Stomach (tissue), 9 donors: Measurements from ENCODE around the gene ILF3. TPM values are rescaled to one million over a fixed set of nuclear protein-coding genes. Genes with fewer than 3 reads are reported as not detected.

ENCODE experiments used
- DNase-seq, 2 donors: peaks; one replicate each; pipeline versions ENCODE4 v3.0.0 to v3.0.0-alpha.2; 2013 to 2019
- H3K27ac ChIP-seq, 5 donors: fragments of 200-600 bp in 4 of 5; sonication (generic) in 4 of 5; one replicate each; pipeline ENCODE4 v1.5.1; 2013 to 2019; ENCODE audit warnings: mild to moderate bottlenecking in 1 of 5, moderate library complexity in 1 of 5
- H3K27me3 ChIP-seq, 3 donors: fragments of 200-600 bp; sonication (generic); one replicate each; pipeline ENCODE4 v1.5.1; 2017 to 2019; ENCODE audit warnings: mixed run types in 1 of 3
- H3K36me3 ChIP-seq, 4 donors: fragments of 200-600 bp; sonication (generic); 1 replicate in 3 of 4; 2 replicates in 1 of 4; pipeline ENCODE4 v1.5.1; 2016 to 2019
- H3K4me1 ChIP-seq, 4 donors: fragments of 200-600 bp; sonication (generic); one replicate each; pipeline ENCODE4 v1.5.1; 2016 to 2019
- H3K4me3 ChIP-seq, 4 donors: fragments of 200-600 bp; sonication (generic) in 3 of 4; one replicate each; pipeline ENCODE4 v1.5.1; 2016 to 2019; ENCODE audit warnings: mild to moderate bottlenecking in 1 of 4
- H3K9me3 ChIP-seq, 4 donors: fragments of 200-600 bp; sonication (generic); one replicate each; pipeline ENCODE4 v1.5.1; 2016 to 2019
- EP300 ChIP-seq: sonication (generic); formaldehyde crosslinking; IDR thresholded peaks from one replicate; pipeline ENCODE4 v1.6.1; 2017; ENCODE audit warnings: antibody characterized with exemption
- POLR2A ChIP-seq, 4 donors: fragments of 450-650 bp; IDR thresholded peaks; one replicate each; pipeline ENCODE4 v1.6.1; 2016; ENCODE audit warnings: antibody characterized with exemption in 4 of 4, control low read depth in 2 of 4, mild to moderate bottlenecking in 1 of 4, moderate library complexity in 1 of 4
- POLR2AphosphoS5 ChIP-seq, 3 donors: sonication (generic); formaldehyde crosslinking; IDR thresholded peaks; one replicate each; pipeline ENCODE4 v1.6.1; 2016; ENCODE audit warnings: antibody characterized with exemption in 3 of 3
- WGBS, 5 donors: extraction: QIAGEN DNeasy Blood & Tissue Kit in 3 of 5; methylation state at CpG; one replicate each; pipeline versions ENCODE4 v1.1.5 to v1.1.7; 2013 to 2018; 5-methylcytosine and 5-hydroxymethylcytosine counted together
- intact Hi-C: fragments of 100-400 bp; cut with DNase I; formaldehyde crosslinking; loops from one replicate; pipeline ENCODE4 v1.15.1; 2023; ENCODE audit warnings: low total_unique reads
- polyA plus RNA-seq, 3 donors: library from polyadenylated mRNA; stranded (reverse); fragments of 200-250 nt; gene quantifications; one replicate each; pipeline ENCODE4 v1.2.3, GENCODE V29; 2013
- total RNA-seq, 5 donors: library from RNA; depleted of rRNA; stranded (reverse); fragments of >200 nt; gene quantifications; one replicate each; pipeline versions ENCODE4 v1.1.0 to v1.2.3, GENCODE V29; 2014 to 2016
- TF ChIP-seq, protein P1 (sequence below), 7 experiments: fragments of 450-650 bp in 4 of 7; fragments of 200-600 bp in 3 of 7; sonication (generic) in 3 of 7; IDR thresholded peaks; one replicate each; pipeline ENCODE4 v1.5.1; 2016 to 2019; ENCODE audit warnings: antibody characterized with exemption in 7 of 7, control low read depth in 2 of 7, mild to moderate bottlenecking in 1 of 7
- donor health status: healthy with polysubstance abuse.
- donor health status: Bipolar disorder and iron deficiency.
- donor health status: healthy.

ILF3 gene
- total and polyA plus RNA-seq, 8 donors: 33.5 to 381 (median 90.4) TPM

DNA sequence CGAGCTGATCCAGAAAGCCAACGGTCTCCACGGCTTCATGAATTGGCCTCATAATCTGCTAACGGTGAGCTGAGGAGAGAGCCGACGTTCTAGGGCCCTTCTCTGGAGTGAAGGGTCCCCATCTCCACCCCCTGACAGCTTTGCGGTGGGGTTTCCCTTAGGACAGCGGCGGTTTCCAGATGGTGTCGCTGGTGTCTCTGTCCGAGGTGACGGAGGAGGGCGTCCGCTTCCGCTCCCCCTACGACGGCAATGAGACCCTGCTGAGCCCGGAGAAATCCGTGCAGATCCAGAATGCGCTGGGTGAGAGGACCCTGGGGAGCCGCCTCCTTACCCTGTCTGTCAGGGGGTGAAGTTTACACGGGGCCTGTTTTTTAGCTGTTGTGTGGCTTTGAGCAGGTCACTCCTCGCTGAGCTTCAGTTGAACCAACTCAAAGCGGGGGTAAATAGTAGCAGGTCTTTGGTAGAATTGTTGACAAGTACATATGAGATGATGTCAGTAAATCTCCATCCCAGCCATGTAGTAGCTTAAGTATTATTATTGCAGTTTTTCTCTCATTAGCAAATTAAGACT lies 47.9 kb downstream of the ILF3 start:
- DNase-seq: peak in 1 of 2 donors; percentile 59
- no peaks in the 10 kb centered on the region for H3K9me3 ChIP-seq
- H3K4me1 ChIP-seq: peaks cover 10 to 21% (median 18%) of the 10 kb centered on the region in 4 donors
- peak overlapping the region; percentile 74 to 96 (median 78) for H3K4me3 ChIP-seq
- WGBS, 5 donors: 6 to 8% (median 8%) methylated on average over 15 to 24 of the region's 24 CpGs
- intact Hi-C loops: no loop called here
- no peak for TF ChIP-seq POLR2A (IDR thresholded peaks at IDR 0.05)
- TF ChIP-seq POLR2AphosphoS5 (IDR thresholded peaks at IDR 0.05): no peak
- TF ChIP-seq, protein P1, sequence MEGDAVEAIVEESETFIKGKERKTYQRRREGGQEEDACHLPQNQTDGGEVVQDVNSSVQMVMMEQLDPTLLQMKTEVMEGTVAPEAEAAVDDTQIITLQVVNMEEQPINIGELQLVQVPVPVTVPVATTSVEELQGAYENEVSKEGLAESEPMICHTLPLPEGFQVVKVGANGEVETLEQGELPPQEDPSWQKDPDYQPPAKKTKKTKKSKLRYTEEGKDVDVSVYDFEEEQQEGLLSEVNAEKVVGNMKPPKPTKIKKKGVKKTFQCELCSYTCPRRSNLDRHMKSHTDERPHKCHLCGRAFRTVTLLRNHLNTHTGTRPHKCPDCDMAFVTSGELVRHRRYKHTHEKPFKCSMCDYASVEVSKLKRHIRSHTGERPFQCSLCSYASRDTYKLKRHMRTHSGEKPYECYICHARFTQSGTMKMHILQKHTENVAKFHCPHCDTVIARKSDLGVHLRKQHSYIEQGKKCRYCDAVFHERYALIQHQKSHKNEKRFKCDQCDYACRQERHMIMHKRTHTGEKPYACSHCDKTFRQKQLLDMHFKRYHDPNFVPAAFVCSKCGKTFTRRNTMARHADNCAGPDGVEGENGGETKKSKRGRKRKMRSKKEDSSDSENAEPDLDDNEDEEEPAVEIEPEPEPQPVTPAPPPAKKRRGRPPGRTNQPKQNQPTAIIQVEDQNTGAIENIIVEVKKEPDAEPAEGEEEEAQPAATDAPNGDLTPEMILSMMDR (IDR thresholded peaks at IDR 0.05): no peak
- no peak for TF ChIP-seq EP300
- peaks cover 0 to 15% (median 2%) of the 10 kb centered on the region in 4 donors for H3K36me3 ChIP-seq
- peak overlapping the region in 4 of 5 donors; percentile 30 to 73 (median 62) for H3K27ac ChIP-seq
- H3K27me3 ChIP-seq: no peaks in the 10 kb centered on the region

DNA sequence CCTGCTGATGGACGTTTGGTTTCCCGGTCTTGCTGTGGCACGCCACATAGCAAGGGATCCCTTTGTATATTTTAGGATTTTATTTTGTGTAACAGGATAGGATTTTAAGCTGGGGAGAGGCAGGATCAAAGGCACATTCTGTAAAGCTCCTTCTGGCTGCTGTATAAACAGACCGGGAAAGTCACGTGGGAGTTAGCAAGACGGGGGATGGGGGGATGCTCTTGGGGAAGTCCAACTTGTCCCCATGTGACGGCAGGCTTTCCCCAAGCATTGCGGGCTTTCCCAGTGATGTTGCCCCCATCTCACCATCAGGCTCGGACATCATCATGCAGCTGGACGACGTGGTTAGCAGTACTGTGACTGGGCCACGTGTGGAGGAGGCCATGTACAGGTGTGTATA lies 52.8 kb downstream of the ILF3 start:
- TF ChIP-seq, protein P1 (IDR thresholded peaks at IDR 0.05): no peak
- TF ChIP-seq POLR2A (IDR thresholded peaks at IDR 0.05) (no peak), EP300 (no peak), POLR2AphosphoS5 (IDR thresholded peaks at IDR 0.05) (no peak)
- H3K4me3 ChIP-seq: no peak overlapping the region
- H3K27ac ChIP-seq: no peak overlapping the region
- 69 to 79% (median 71%) methylated on average over 12 of the region's 12 CpGs for WGBS, 5 donors
- intact Hi-C loops: no loop called here
- peaks cover 3 to 6% (median 4%) of the 10 kb centered on the region in 4 donors for H3K4me1 ChIP-seq
- no peak for DNase-seq
- no peaks in the 10 kb centered on the region for H3K9me3 ChIP-seq
- no peaks in the 10 kb centered on the region for H3K27me3 ChIP-seq
- H3K36me3 ChIP-seq: peaks cover 0 to 56% (median 30%) of the 10 kb centered on the region in 4 donors

DNA sequence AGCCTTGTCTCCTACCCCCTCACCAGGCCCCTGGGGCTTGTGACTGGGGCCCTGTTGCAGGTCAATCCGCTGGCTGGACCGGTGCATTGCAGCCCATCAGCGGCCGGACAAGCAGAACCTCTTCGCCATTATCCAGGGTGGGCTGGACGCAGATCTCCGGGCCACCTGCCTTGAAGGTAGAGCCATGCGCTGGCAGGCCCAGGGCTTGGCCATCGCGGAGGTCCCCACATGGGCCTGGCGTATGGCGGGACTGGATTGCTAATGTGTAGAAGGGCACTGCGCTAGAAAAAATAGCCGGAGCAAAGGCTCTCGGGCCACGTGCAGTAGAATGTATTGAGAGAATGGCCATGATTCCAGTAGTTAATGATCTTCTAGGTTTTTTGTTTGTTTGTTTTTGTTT lies 53.3 kb downstream of the ILF3 start:
- intact Hi-C loops: no loop called here
- Histone ChIP-seq H3K4me1 (peaks cover 0 to 1% (median under 1%) of the 10 kb centered on the region in 4 donors), H3K36me3 (peaks cover 0 to 60% (median 32%) of the 10 kb centered on the region in 4 donors), H3K9me3 (no peaks in the 10 kb centered on the region), H3K27ac (no peak overlapping the region), H3K4me3 (no peak overlapping the region), H3K27me3 (no peaks in the 10 kb centered on the region)
- whole genome bisulfite sequencing, 5 donors: 94 to 99% (median 97%) methylated on average over 16 of the region's 16 CpGs
- TF ChIP-seq POLR2A (IDR thresholded peaks at IDR 0.05): no peak
- no peak for TF ChIP-seq POLR2AphosphoS5 (IDR thresholded peaks at IDR 0.05)
- TF ChIP-seq, protein P1 (IDR thresholded peaks at IDR 0.05): no peak
- no peak for TF ChIP-seq EP300
- no peak for DNase-seq

DNA sequence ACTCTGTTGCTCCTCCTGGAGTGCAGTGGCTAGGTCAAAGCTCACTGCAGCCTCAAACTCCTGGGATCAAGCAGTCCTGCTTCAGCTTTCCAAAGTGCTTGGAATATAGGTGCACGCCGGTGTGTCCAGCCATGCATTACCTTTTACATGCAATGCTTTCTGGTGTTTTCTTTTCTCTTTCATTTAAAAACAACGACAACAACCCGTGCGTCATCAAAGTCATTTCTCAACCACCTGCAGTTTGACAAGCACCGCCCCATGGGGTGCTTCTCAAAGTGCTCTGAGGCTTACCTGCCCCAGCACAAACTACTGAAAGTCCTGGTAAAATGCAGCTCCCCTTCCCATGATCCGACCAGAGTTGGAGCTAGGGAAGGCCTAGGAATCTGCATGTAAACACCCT lies 54.1 kb downstream of the ILF3 start:
- Histone ChIP-seq H3K4me3 (no peak overlapping the region), H3K36me3 (peaks cover 0 to 69% (median 41%) of the 10 kb centered on the region in 4 donors), H3K27ac (no peak overlapping the region), H3K27me3 (no peaks in the 10 kb centered on the region), H3K4me1 (no peaks in the 10 kb centered on the region), H3K9me3 (no peaks in the 10 kb centered on the region)
- no peak for TF ChIP-seq POLR2A (IDR thresholded peaks at IDR 0.05)
- TF ChIP-seq EP300: no peak
- TF ChIP-seq POLR2AphosphoS5 (IDR thresholded peaks at IDR 0.05): no peak
- TF ChIP-seq, protein P1 (IDR thresholded peaks at IDR 0.05): no peak
- 89 to 97% (median 94%) methylated on average over 7 of the region's 7 CpGs for WGBS, 5 donors
- no peak for DNase-seq
- intact Hi-C loops: no loop called here
